ENCODE data around the gene TMC8.

The TMC8 gene

DNA sequence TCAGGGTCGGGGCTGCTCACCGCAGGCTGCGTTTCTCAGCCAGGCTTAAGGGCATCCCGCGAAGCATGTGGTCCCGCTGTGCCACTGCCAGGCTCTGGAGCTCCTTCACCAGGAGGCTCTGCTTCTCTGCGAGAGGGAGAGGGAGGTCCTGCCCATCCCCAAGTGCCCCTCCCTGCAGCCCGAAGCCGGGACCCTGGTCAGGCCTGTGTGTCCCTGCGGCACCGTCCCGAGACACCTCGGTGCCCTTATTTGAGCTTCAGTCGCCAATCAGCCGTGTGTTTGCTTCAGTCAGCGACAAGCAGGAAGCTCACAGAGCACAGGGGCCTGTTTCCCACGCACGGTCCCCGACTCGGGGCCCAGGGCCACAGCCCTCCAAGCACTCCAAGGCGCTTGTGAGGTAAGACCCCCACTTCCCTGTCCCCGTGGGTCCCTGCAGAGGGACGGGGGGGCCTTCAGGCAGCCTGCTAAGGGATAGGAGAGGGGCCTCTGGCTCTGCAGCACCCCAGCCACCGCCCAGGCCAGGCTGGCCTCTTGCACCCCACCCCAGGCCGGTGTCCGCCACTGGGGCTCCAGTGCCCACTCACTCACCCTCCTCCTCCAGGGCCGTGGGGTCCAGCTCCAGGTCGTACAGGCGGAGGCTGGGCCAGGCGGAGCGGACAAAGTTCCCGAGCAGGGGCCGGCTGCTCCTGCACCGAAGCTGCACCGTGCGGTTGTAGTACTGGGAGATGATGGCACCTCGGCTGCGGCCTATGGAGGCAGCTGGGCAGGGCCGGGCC, 5.2 kb upstream of the TMC8 start:
- DNase-seq: no peak

DNA sequence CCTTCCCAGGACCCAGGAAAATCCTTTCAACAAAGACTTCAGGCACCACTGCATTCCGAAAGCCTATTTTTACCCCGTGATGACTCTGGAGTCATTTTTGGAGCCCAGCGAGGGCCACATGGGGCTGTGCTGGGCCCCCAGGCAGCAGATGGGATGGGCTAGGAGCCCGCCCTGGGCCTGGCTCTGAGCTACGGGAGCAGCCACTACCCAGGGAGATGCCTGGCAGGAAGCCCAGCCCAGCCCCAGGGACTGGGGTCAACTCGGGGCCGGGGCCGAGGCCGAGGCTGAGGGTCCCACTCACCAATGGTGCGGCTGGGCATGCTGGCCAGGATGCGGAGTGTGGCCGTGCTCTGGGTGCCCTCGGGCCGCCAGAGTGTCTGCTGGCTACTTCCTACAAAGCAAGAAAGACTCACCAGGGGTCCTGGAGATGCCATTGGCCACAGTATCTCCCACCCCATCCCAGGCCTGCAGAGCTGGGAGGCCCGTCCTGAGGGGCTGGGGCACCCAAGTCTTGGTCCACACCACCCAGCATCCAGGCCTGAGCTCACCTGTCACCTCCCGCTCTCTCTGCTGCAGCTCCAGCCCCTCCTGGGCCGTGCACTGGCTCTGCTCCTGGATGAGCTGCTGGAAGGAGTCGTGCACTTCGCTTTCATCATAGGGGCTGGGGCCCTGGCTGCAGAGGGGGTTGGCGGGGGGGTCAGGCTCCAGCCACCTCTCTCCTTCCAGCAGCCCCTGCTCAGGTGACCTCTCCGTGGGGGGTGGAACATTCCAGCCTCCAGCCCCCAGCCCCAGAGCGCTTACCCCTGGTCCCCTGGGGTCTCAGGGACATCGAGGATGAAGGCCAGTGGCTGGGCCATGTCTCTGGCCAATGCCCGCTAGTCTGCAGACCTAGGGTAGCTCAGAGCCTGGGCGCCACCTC, 4.3 kb upstream of the TMC8 start:
- no peak for DNase-seq

DNA sequence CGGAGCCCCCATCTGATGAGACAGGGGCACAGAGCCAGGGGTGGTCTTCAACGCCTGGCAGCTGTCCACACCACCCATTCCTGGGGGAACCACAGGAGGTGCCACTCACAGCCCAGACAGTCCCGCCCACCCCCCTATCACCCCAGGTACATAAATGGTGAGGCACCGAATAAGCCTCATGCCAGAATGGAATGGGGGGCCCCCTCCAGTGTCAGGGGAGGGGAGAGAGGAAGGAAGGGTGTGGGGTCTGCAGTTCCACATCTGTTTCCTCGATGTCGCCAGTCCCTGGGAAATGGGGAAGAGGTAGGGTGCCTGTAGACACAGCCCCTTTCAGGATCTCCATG, 3.7 kb upstream of the TMC8 start:
- no peak for DNase-seq

DNA sequence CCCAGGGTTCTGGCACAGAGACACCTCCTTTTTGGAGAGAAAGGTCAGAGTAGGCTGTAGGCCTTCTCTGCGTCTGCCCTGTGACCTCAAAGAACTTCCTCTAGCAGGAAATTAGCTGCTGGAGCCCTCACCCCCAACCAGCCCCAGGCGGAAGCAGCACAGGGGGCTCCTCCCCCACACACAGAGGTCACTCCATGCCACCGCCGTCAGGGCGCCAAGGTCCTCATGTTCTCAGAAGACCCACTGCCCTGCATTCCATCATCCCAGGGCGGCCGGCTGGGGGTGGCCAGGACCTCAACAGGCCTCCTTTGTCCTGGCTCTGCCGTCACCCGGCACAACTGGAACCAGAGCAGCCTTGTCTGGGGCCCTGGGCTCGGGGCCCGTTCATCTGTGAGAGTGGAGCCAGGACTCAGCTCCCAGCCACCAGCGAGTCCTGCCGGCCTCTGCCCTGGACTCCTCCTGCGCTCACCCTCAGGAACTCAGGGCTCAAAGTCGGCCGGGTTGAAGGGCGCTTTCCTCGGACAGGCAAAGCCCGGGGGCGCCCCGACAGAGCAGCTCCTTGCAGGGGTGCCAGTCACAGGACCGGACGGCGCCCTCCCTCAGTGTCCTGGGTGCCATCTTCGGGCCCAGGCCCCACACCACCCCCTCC, 3.2 kb upstream of the TMC8 start:
- no peak for DNase-seq

- DNase-seq: no peak
These were observed 2.6 kb upstream of the TMC8 start for GRCh38 chr17:78127888-78128550.

- DNase-seq: no peak
These were observed 1.8 kb upstream of the TMC8 start, which contains the start of gene TMC6 for GRCh38 chr17:78128551-78129350. Gene TMC6 (minus strand): TSS chr17:78128755. CDS start chr17:78126832, 1,923 bp downstream.

- no peak for DNase-seq
These were observed 1.1 kb upstream of the TMC8 start for GRCh38 chr17:78129351-78130089.

GRCh38 chr17:78130090-78130436, 508 bp upstream of the TMC8 start:
- DNase-seq: no peak

DNA sequence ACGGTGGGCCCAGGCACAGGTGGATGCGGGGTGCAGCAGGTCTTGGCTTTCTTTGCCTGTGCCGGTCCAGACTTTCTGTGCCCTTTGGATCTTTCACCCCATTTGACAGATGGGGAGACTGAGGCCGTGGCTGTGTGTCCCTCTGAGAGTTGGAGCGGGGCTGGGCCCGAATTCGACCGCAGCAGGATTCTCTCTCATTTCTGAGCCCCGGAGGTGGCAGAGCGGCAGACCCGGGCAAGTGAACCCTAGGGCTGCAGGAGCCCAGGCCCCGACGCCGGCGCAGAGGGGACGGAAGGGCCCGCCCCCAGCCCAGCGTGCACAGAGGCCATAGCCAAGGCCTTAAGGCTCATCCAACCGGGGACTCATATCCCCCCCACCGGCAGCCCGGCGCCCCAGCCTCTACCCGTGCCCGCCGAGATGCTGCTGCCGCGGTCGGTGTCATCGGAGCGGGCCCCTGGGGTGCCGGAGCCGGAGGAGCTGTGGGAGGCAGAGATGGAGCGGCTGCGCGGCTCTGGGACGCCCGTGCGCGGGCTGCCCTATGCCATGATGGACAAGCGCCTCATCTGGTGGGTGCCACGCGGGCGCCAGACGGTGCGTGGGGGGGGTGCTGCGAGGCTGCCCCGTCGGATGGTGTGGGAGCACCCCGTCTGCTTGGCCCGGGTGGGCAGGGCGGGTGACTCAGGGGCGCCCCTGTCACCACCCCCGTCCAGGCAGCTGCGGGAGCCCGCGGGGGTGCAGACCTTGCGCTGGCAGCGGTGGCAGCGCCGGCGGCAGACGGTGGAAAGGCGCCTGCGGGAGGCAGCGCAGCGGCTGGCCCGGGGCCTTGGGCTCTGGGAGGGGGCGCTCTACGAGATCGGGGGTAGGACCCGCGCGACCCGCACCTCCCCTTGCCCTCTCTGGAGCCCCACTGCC, 857 bp downstream of the TMC8 start:
- DNase-seq: no peak

- no peak for DNase-seq
These were observed 1.6 kb downstream of the TMC8 start for GRCh38 chr17:78132084-78132676.

DNA sequence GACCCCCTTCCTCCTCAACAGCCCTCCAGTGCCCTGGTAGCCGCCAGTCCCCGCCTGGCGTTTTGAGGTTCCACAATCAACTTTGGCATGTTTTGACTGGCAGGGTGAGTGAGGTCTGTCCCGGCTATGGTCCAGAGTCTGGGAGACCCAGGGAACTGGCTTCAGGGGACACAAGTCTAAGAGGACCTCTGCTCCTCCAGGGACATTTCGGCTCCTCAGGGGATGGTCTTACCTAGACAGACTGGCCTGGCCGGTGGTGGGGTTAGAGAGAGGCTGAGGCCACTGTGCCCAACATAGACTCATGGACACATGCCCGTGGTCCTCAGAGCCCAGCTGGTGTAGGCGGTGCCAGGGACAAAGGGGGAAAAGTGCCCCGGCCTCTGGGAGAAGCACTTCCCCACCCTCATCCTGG, 2.2 kb downstream of the TMC8 start:
- no peak for DNase-seq

GRCh38 chr17:78133179-78133951, 2.8 kb downstream of the TMC8 start:
- no peak for DNase-seq

DNA sequence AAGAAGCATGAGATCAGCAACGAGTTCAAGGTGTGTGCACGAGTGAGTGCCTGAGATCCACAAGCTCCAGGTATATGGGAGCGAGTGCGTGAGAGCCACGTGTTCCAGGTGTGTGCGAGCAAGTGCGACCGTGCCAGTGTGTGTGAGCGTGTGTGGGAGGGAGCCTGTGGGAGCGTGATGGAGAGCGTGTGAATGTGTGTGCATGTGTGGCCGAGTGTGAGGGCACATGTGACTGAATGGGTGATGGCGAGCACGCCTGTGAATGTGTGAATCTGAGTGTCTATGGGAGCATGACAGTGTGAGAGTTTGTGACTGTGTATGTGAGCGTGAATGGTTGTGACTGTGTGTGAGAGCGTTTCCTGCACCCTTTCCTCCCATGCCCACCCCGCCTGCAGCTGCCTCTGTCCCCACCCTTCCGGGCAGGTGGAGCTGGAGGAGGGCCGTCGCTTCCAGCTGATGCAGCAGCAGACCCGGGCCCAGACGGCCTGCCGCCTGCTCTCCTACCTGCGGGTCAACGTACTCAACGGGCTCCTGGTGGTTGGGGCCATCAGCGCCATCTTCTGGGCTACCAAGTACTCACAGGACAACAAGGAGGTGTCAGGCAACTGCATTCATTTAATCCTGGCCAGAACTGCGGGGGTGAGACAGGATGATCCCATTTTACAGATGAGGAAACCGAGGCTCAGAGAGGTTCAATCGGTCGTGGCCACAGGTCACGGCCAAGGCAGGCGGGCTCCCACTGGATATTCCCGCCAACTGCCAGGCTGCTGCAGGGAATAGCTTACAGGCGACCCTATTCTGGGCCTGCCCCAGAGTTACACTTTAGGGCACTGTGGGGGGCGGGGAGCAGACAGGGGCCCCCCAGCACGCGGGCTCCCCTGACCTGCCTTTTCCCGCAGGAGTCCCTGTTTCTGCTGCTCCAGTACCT, 3.7 kb downstream of the TMC8 start:
- DNase-seq: no peak

DNA sequence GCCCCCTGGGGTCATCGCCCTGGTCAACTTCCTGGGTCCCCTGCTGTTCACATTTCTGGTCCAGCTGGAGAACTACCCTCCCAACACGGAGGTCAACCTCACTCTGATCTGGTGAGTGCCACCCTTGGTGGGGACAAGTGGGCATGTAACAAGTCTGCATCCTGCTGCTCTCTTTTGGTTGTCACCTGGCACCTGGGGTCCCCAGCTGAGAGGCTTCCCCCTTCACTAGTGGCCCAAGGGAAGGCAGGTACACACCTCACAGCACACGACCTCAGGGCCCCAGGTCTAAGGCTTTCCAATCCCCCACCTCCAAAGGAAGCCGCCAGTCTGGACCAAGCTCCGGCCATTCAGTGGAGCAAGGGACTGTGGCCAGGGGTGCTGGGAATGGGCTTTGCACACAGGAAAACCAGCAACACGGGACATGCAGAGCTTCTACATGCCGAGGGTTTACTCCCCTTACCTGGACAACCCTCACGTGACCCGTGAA, 4.4 kb downstream of the TMC8 start:
- no peak for DNase-seq

GRCh38 chr17:78135858-78136500, 5.4 kb downstream of the TMC8 start:
- DNase-seq: no peak

- no peak for DNase-seq
These were observed 7.0 kb downstream of the TMC8 start for GRCh38 chr17:78137392-78138203.

Data from cerebellar nuclear complex (tissue), 1 donor.